IMR-90 (cell line): ENCODE data around the gene MYH9.

Experiments
- BHLHE40 ChIP-seq: fragments of 150-350 bp; IDR thresholded peaks from 2 replicates; pipeline ENCODE4 v1.6.1; 2016; ENCODE audit warnings: mild to moderate bottlenecking, low read depth, low read length
- CEBPB ChIP-seq: IDR thresholded peaks from 2 replicates; pipeline ENCODE4 v1.6.1; 2012; ENCODE audit warnings: low read depth, low read length, improper control_type of control experiment
- CHD1 ChIP-seq: IDR thresholded peaks from 2 replicates; pipeline ENCODE4 v1.6.1; 2012; ENCODE audit warnings: low read depth, low read length, improper control_type of control experiment
- CTCF ChIP-seq: conservative IDR thresholded peaks from 2 replicates; pipeline ENCODE4 v1.5.1; 2012; ENCODE audit warnings: mild to moderate bottlenecking, low read depth, low read length, improper control_type of control experiment
- MAFK ChIP-seq: IDR thresholded peaks from 2 replicates; pipeline ENCODE4 v1.6.1; 2012; ENCODE audit warnings: low read depth, low read length, improper control_type of control experiment
- MXI1 ChIP-seq: IDR thresholded peaks from 2 replicates; pipeline ENCODE4 v1.6.1; 2012; ENCODE audit warnings: low read depth, mild to moderate bottlenecking, low read length, moderate library complexity, borderline replicate concordance
- POLR2A ChIP-seq: IDR thresholded peaks from 2 replicates; pipeline ENCODE4 v1.6.1; 2012; ENCODE audit warnings: mild to moderate bottlenecking, low read depth, low read length
- RFX5 ChIP-seq: IDR thresholded peaks from 2 replicates; pipeline ENCODE4 v1.8.0; 2012; ENCODE audit warnings: low read depth, mild to moderate bottlenecking, low read length, moderate library complexity

- no peak for TF ChIP-seq CTCF
- TF ChIP-seq CEBPB: no peak
- TF ChIP-seq MAFK: no peak
- no peak for TF ChIP-seq POLR2A
- TF ChIP-seq MXI1: no peak
- TF ChIP-seq CHD1: no peak
- TF ChIP-seq RFX5: no peak
- TF ChIP-seq BHLHE40: no peak
Measured at GRCh38 chr22:36331912-36332622, 55.7 kb downstream of the MYH9 start.
